OCI-LY3 (cell line): ENCODE results near the gene CMAS.

Source experiments
- H2AFZ ChIP-seq: fragments of 200-600, 300-600 bp; shearing (Covaris generic); 2 replicates; pipeline ENCODE4 v1.6.0; 2014; ENCODE audit warnings: antibody characterized with exemption, low read depth, low read length
- H3K27ac ChIP-seq: fragments of 200-600, 300-600 bp; sonication (generic); 2 replicates; pipeline ENCODE4 v1.5.1; 2014; ENCODE audit warnings: mild to moderate bottlenecking, low read length, moderate library complexity, mixed read lengths
- H3K27me3 ChIP-seq: fragments of 200-600, 300-600 bp; sonication (generic); 2 replicates; pipeline ENCODE4 v1.6.1; 2014; ENCODE audit warnings: low read depth, low read length, mixed read lengths
- H3K36me3 ChIP-seq: fragments of 200-600, 300-600 bp; sonication (generic); replicated peaks from 2 replicates; pipeline ENCODE3; 2014; ENCODE audit warnings: low read depth, low read length, mixed read lengths
- H3K4me1 ChIP-seq: fragments of 300-600, 200-600 bp; sonication (generic); 2 replicates; pipeline ENCODE4 v1.6.1; 2014; ENCODE audit warnings: low read length, mixed read lengths
- H3K4me2 ChIP-seq: fragments of 200-600, 300-600 bp; sonication (generic); 2 replicates; pipeline ENCODE4 v1.6.1; 2014; ENCODE audit warnings: low read length, mixed read lengths
- H3K4me3 ChIP-seq: fragments of 300-600, 200-600 bp; sonication (generic); 2 replicates; pipeline ENCODE4 v1.5.1; 2014; ENCODE audit warnings: antibody characterized with exemption, mild to moderate bottlenecking, low read length, moderate library complexity
- H3K79me2 ChIP-seq: fragments of 300-600, 200-600 bp; shearing (Covaris generic); 2 replicates; pipeline ENCODE4 v1.6.1; 2014; ENCODE audit warnings: mild to moderate bottlenecking, low read length, mixed read lengths
- H3K9ac ChIP-seq: fragments of 300-600, 200-600 bp; shearing (Covaris generic); 2 replicates; pipeline ENCODE4 v1.6.0; 2014; ENCODE audit warnings: mild to moderate bottlenecking, low read length, moderate library complexity
- H3K9me3 ChIP-seq: fragments of 200-600, 300-600 bp; shearing (Covaris generic); 2 replicates; pipeline ENCODE4 v1.6.1; 2014; ENCODE audit warnings: low read length, mixed read lengths; ENCODE audit not compliant: insufficient read depth
- H4K20me1 ChIP-seq: fragments of 200-600, 300-600 bp; sonication (generic); 2 replicates; pipeline ENCODE4 v1.6.1; 2016; ENCODE audit warnings: low read length, mixed read lengths; ENCODE audit not compliant: insufficient read depth
- EZH2phosphoT487 ChIP-seq: fragments of 200-600 bp; shearing (Covaris generic); IDR thresholded peaks from 2 replicates; pipeline ENCODE4 v1.6.1; 2018; ENCODE audit warnings: antibody characterized with exemption, mixed run types, low read depth
- TF ChIP-seq, protein P1 (sequence below): fragments of 200-600, 300-600 bp; sonication (generic); IDR thresholded peaks from 2 replicates; pipeline ENCODE4 v1.5.1; 2014; ENCODE audit warnings: antibody characterized with exemption, low read length, low read depth

The CMAS gene

DNA sequence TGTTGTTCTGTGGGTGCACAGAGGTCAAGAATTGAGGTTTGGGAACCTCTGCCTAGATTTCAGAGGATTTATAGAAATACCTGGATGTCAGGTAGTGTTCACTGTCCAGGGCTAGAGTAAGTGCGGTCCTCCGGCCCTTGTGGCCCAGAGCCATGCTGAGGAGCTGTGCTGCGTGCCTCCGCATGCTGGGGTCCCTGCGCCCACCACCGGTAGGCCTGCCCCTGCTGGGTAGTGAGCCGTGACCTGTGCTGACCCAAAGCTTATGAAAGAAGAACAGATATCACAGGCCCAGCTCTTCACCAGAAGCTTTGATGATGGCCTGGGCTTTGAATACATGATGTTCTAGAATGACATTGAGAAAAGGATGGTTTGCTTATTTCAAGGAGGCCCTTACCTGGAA, 37.8 kb upstream of the CMAS start:
- H3K27ac ChIP-seq: no peak overlapping the region
- no peaks in the 10 kb centered on the region for H3K79me2 ChIP-seq
- H3K27me3 ChIP-seq: no peaks in the 10 kb centered on the region
- no peak overlapping the region for H3K9ac ChIP-seq
- H2AFZ ChIP-seq: no peak overlapping the region
- no peaks in the 10 kb centered on the region; the same call in 1 of the 2 replicates for H3K9me3 ChIP-seq
- H4K20me1 ChIP-seq: no peaks in the 10 kb centered on the region
- no peak for TF ChIP-seq EZH2phosphoT487
- TF ChIP-seq, protein P1, sequence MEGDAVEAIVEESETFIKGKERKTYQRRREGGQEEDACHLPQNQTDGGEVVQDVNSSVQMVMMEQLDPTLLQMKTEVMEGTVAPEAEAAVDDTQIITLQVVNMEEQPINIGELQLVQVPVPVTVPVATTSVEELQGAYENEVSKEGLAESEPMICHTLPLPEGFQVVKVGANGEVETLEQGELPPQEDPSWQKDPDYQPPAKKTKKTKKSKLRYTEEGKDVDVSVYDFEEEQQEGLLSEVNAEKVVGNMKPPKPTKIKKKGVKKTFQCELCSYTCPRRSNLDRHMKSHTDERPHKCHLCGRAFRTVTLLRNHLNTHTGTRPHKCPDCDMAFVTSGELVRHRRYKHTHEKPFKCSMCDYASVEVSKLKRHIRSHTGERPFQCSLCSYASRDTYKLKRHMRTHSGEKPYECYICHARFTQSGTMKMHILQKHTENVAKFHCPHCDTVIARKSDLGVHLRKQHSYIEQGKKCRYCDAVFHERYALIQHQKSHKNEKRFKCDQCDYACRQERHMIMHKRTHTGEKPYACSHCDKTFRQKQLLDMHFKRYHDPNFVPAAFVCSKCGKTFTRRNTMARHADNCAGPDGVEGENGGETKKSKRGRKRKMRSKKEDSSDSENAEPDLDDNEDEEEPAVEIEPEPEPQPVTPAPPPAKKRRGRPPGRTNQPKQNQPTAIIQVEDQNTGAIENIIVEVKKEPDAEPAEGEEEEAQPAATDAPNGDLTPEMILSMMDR: no peak
- 0 out of 2 replicates have a peak, but pooled peaks cover 3% of the 10 kb centered on the region for H3K4me1 ChIP-seq
- H3K4me2 ChIP-seq: no peak overlapping the region
- H3K4me3 ChIP-seq: no peak overlapping the region
- no peaks in the 10 kb centered on the region for H3K36me3 ChIP-seq

- no peak overlapping the region for H3K27ac ChIP-seq
- no peaks in the 10 kb centered on the region for H3K27me3 ChIP-seq
- no peaks in the 10 kb centered on the region; the same call in 1 of the 2 replicates for H3K9me3 ChIP-seq
- no peaks in the 10 kb centered on the region for H3K79me2 ChIP-seq
- no peak overlapping the region for H3K9ac ChIP-seq
- H3K36me3 ChIP-seq: no peaks in the 10 kb centered on the region
- H4K20me1 ChIP-seq: no peaks in the 10 kb centered on the region
- H2AFZ ChIP-seq: no peak overlapping the region
- H3K4me1 ChIP-seq: 0 out of 2 replicates have a peak, but pooled peaks cover 3% of the 10 kb centered on the region
- TF ChIP-seq, protein P1: no peak
- TF ChIP-seq EZH2phosphoT487: no peak
- no peak overlapping the region for H3K4me3 ChIP-seq
- H3K4me2 ChIP-seq: no peak overlapping the region
These were observed 31.8 kb upstream of the CMAS start for GRCh38 chr12:22014041-22014782.

DNA sequence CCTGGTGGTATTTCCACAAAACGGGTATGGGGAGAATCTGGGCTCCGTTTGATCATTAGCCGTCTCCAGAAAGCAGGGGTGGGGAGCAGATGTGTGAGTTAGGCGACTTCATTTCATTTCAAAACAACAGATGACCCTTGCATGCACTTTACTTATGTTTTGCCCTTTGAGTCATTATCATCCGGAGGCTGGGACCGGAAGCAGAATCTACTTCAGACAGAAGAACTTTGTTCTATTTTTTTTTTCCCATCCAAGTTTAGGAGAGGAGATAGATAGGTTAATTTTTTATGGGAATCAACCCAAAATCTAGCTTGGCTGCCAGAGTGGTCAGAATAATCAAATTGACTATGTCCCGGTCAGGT, 31.3 kb upstream of the CMAS start:
- Histone ChIP-seq H3K79me2 (no peaks in the 10 kb centered on the region), H3K27me3 (no peaks in the 10 kb centered on the region), H4K20me1 (no peaks in the 10 kb centered on the region), H3K9ac (no peak overlapping the region), H3K9me3 (no peaks in the 10 kb centered on the region; the same call in 1 of the 2 replicates), H3K27ac (no peak overlapping the region), H3K4me2 (no peak overlapping the region), H3K36me3 (no peaks in the 10 kb centered on the region), H3K4me3 (no peak overlapping the region), H2AFZ (no peak overlapping the region), H3K4me1 (0 out of 2 replicates have a peak, but pooled peaks cover 3% of the 10 kb centered on the region)
- TF ChIP-seq, protein P1: no peak
- no peak for TF ChIP-seq EZH2phosphoT487

DNA sequence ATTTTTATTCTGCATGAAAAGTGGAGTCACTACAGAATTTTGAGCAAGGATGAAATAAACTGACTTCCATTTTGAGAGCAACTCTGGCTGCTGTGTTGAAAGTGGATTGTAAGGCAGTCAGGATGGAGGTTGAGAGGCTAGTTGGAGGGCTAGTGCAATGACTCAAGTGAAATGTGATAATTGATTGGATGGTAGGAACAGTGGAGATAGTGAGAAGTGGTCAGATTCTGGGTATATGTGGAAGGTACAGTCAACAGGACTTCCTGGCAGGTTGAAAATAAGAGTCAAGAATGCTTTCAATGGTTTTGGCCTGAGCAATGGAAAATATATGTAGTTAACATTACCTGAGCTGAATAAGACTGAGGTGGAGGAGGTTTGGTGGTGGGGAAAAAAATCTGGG, 29.0 kb upstream of the CMAS start:
- Histone ChIP-seq H3K9ac (no peak overlapping the region), H3K4me2 (no peak overlapping the region), H3K4me1 (no peaks in the 10 kb centered on the region), H3K27me3 (no peaks in the 10 kb centered on the region), H2AFZ (no peak overlapping the region), H3K27ac (no peak overlapping the region), H3K36me3 (no peaks in the 10 kb centered on the region), H3K79me2 (no peaks in the 10 kb centered on the region), H3K9me3 (no peaks in the 10 kb centered on the region), H4K20me1 (no peaks in the 10 kb centered on the region), H3K4me3 (no peak overlapping the region)
- TF ChIP-seq EZH2phosphoT487: no peak
- TF ChIP-seq, protein P1: no peak
